Spleen (tissue), 7 donors: ENCODE data around the gene PPP1R27.

Experiments used
- POLR2AphosphoS5 ChIP-seq, 3 donors: sonication (generic); formaldehyde crosslinking; IDR thresholded peaks; one replicate each; pipeline ENCODE4 v1.5.1; 2017; ENCODE audit warnings: antibody characterized with exemption in 3 of 3
- TF ChIP-seq, protein P1 (sequence below), 11 experiments: fragments of 200-600 bp in 7 of 11; fragments of 450-650 bp in 4 of 11; sonication (generic) in 4 of 11; IDR thresholded peaks in 8 of 11; conservative IDR thresholded peaks in 3 of 11; 1 replicate in 7 of 11; 2 replicates in 4 of 11; pipeline versions ENCODE4 v1.4.0 to v1.8.0; 2016 to 2021; ENCODE audit warnings: antibody characterized with exemption in 11 of 11, inconsistent platforms in 4 of 11, mild to moderate bottlenecking in 1 of 11
- donor health status: DM: no; HTN: no; CAD: no; lungs with moderate emphysema.
- donor health status: DM: no; HTN: no; CAD: no.
- donor health status: DM: no; HTN: no; CAD: no.

DNA sequence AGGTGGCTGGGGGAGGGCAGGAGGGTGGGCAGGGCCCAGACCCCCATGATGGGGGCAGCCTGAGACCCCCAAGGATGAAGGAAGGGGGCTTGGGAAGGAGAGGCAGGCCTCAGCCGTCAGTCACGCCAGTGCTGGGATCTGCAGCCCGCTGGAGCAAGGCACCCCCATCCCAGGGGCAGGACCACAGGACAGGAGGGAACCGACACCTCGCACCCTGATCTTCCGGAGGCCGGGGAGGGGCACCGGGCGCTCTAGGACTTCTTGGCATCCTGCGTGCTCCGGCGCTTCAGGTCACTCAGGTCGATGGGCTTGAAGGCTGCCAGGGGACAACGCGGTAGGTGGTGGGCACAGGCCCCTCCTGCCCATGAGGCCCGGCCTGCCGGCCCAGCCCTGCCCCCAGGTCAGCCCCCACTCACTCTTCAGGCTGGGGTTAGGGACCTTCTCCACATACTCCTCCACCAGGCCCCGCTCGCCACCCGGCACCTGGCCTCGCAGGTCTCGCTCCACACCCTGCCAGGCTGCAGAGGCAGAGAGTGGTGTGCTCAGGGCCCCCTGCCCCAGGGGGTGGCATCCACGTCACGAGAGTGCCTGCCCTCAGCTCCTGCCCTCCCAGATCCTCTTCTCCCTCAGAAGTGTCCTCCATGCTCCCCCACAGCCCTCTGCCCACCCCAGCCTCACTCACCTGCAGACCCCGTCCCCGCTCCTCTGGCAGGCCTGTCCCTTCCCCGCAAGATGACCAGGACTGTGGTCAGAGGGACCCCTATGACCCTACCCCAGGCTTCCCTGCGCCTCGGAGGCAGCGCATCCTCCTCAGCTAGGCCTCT is 11.6 kb downstream of the PPP1R27 start:
- TF ChIP-seq, protein P1, sequence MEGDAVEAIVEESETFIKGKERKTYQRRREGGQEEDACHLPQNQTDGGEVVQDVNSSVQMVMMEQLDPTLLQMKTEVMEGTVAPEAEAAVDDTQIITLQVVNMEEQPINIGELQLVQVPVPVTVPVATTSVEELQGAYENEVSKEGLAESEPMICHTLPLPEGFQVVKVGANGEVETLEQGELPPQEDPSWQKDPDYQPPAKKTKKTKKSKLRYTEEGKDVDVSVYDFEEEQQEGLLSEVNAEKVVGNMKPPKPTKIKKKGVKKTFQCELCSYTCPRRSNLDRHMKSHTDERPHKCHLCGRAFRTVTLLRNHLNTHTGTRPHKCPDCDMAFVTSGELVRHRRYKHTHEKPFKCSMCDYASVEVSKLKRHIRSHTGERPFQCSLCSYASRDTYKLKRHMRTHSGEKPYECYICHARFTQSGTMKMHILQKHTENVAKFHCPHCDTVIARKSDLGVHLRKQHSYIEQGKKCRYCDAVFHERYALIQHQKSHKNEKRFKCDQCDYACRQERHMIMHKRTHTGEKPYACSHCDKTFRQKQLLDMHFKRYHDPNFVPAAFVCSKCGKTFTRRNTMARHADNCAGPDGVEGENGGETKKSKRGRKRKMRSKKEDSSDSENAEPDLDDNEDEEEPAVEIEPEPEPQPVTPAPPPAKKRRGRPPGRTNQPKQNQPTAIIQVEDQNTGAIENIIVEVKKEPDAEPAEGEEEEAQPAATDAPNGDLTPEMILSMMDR (IDR thresholded peaks at IDR 0.05 in 8 of 11, conservative IDR thresholded peaks at IDR 0.05 in 3 of 11) = no peak
- no peak for TF ChIP-seq POLR2AphosphoS5 (IDR thresholded peaks at IDR 0.05)
